M059J (cell line): Measurements from ENCODE around the gene WRAP73. TPM values are rescaled to one million over a fixed set of nuclear protein-coding genes. Genes with fewer than 3 reads are reported as not detected.

Source experiments
- DNase-seq: peaks from one replicate; pipeline ENCODE4 v3.0.0-alpha.2; 2012; ENCODE audit warnings: low read depth
- total RNA-seq: library from RNA; depleted of rRNA; stranded (reverse); fragments of >200 nt; shearing (Covaris generic); gene quantifications from 2 replicates; pipeline ENCODE4 v1.2.3, GENCODE V29; 2014

The WRAP73 gene
- total RNA-seq, 1 experiment from 2014 or later = 18.8 TPM

DNA sequence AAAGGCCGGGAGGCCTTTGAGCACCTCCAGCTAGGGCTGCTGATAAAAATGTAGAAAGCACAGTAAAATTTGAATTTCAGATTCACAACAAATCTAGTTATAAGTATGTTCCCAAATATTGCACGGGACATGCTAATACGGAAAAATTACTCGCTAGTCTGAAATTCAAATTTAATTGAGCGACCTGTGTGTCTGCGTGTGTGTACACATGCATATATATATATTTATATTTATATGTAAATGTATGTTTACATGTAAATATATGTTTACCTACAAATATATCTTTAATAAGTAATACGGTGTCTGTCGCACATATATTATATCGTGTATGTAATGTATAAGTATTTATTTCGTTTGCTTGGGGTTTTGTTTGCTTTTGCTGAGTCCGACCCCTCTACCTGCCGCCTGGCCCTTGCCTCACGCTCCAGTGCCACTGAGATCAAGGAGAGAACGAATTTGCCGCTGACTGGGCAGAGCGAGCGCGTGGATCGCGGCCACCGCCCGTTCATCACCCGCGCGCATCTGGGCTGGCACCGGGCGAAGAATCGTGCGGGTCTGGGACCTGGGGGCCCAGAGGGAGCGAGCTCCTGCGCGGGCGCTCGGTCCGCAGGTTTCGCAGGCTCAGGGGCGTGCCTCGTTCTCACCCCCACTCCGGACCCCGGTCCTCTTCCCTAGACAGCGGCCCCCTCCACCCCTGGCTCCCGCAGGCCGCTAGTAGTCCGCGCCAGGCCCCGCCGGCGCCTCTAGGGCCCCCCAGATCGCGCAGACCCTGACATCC, 534 bp upstream of the WRAP73 start:
- DNase-seq = no peak

DNA sequence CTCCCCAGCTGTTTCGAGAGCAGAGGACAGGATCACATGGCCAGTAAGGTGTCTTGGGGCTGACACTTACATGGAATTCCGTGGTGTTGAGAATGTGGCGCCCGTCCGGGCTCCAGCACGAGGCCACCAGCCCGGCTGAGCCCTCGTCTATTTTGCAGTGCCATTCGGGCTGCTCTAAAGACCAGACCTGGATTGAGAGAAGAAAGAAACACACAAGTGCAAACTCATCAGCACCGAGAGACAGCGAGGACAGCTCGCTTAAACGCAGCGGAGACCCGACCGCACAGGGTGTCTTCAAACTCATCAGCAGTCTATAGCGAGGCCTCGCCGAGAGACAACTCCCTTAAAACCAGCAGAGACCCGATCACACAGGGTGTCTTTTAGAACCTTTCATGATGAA, 3.3 kb downstream of the WRAP73 start:
- DNase-seq = no peak

DNA sequence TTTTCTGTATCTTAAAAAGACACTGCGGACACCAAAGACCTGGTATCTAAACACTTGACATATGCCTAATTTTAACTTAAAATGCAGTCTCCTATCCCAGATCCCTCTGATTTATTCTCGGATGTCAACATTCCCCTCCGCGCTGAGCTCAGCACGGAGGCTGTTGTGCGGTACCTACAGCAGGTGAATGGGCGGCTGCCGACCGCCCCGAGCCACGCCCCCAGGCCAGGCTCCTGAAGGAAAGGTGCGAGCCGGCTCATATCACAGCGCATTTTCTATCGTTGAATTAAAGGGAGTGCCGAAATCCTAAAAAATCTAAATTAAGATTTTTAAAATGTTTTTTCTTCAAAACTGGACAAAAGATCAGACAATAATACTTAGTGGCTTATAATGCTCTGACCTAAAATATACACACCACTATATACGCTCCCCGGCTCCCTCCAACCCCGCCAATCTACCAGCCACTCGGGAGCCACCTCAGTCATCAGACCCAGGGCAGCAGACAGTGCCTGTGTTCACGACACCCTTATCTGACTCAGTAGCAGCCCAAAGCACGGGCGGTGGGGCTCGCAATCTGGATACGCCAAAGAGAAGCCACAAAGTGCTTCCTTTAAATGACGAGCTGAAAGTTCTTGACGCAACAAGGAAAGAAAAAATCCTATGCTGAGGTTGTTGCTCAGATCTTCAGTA, 4.1 kb downstream of the WRAP73 start:
- DNase-seq = no peak

DNA sequence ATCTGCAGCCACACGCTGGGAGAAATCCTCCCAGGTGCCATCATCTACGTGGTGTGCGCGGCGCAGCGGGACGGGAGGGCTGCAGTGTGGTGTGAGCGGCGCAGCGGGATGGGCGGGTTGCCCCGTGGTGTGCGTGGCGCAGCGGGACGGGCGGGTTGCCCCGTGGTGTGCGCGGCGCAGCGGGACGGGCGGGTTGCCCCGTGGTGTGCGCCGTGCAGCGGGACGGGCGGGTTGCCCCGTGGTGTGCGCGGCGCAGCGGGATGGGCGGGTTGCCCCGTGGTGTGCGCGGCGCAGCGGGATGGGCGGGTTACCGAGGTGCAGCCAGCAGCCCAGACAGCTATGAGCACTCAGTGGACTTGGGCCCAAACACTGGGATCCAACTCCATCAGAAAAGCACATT, 4.7 kb downstream of the WRAP73 start:
- no peak for DNase-seq

DNA sequence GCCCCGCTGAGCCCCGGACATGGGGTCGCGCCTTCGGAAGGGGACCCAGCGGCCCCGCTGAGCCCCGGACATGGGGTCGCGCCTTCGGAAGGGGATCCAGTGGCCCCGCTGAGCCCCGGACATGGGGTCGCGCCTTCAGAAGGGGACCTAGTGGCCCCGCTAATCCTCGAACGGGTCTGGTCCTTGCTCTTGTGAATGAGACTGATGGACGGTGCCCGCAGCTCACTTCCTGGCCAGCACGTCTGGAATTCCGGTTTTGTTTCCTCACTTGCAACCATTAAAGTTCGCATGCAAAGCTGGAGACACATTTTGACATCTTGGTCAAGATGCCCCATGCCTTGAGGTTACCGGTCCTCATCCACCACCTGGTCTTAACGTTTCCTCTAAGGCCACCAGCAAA, 5.6 kb downstream of the WRAP73 start:
- no peak for DNase-seq

DNA sequence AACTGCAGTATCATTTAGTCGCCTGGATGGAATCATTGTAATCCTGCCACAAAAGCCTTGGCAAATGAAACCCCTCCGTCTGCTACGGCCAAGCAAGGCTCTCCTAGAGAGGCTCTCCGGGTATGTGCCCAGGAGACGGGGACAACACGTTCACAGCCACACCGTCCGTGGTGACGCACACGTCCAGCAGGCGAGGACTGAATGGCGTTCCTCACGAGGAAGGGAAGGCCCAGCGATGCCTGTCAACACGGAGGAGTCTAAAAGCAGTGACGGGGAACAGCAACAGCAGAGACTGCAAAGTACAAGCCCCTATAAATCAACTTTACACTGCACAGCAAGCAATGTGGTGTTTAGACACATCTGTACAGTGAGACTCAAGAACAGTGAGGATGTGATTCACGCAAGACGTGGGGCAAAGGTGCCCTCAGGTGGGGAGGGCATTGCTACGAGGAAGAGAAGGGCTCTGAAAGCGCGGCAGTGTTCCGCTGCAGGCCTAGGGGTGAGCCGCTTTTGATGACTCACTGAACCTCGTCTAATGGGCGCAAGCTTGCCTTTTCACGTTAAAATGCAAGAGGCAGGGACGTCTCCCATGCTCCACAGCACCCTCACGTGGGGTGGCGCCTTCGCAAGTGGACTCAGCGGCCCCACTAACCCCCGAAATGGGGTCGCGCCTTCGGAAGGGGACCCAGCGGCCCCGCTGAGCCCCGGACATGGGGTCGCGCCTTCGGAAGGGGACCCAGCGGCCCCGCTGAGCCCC, 6.8 kb downstream of the WRAP73 start:
- DNase-seq = no peak

DNA sequence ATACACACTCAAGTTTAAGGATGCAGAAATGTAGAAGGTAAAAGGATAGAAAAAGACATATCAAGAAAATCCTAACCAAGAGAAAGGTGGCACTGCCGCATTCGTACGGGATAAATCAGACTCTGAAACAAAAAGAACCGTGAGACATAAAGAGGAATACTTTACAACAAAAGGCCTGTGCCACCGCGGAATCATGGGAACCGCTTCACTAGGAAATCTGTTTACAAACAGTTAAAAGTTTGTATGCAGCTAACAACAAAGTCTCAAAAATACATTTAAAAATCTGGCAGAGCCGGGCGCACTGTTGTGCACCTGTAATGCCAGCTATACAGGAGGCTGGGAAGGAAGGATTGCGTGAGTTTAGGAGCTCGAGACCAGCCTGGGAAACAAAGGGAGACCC, 8.1 kb downstream of the WRAP73 start:
- no peak for DNase-seq

DNA sequence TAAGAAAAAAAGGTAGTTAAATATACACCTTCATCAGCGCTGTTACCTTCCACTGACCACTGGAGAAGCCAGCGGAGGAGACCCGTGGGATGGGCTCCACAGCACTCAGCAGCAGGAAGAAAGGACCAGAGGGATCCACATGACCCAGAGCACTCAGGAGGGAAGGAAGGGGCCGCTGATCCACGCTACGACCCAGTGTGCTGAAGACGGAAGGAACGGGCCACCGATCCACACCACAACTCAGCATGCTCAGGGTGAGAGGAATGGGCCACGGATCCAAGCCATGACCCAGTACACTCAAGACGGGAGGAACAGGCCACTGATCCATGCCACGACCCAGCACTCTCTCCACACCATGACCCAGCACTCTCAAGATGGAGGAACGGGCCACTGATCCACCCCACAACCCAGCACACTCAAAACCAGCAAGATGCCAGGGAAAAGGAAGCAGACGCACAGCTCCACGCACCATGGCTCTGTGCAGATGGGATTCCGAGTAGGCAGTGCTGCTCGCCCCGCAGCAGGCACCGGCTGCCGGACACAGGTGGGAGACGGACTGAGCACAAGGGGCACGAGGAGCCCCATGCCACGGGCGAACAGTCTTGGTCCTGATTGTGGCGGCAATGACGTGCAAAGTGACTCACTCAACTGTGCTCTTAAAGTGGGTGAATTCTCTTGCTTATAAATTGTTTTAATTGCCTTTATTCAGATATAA, 8.7 kb downstream of the WRAP73 start:
- no peak for DNase-seq

DNA sequence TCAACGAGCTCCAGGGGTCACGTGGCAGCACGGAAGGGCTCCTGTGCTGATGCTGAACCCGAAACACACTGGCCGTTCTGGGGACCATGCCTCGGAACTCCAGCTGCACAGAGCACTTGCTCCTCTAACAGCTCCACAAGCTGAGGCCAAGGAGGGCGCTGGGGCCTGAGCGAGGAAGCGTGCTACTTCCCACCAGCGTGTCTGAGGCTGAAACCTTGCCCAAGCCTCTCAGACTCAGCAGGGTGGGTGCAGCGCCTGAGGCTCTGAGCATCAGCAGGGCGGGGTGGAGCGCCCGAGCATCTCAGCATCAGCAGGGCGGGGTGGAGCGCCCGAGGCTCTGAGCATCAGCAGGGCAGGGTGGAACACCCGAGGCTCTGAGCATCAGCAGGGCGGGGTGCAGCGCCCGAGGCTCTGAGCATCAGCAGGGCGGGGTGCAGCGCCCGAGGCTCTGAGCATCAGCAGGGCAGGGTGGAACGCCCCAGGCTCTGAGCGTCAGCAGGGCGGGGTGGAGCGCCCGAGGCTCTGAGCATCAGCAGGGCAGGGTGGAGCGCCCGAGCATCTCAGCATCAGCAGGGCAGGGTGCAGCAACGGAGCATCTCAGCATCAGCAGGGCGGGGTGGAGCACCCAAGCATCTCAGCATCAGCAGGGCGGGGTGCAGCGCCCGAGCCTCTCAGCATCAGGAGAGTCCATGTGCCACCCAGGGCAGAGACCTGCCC, 9.6 kb downstream of the WRAP73 start:
- DNase-seq = no peak

DNA sequence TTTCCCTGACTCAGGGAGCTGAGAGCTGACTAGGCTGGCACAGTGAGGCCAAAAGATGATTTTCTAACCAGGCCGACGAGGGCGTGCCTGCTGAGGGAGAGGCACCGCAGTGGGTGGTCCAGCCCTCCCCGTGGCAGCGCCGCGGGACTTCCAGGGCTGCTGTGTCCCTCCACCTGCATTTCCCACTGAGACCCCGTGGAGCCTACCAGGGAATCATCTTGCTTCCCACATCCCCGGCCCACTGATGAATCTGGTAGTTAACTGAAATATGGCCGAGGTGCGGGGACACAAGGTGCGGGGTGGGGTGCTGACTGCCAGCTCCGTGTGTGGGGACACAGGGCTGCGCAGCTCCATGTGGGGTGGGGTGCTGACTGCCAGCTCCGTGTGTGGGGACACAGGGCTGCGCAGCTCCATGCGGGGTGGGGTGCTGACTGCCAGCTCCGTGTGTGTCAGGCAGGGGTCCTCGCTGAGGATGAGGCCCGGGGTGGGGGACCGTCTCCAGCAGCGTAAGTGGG, 10.4 kb downstream of the WRAP73 start:
- DNase-seq = no peak

DNA sequence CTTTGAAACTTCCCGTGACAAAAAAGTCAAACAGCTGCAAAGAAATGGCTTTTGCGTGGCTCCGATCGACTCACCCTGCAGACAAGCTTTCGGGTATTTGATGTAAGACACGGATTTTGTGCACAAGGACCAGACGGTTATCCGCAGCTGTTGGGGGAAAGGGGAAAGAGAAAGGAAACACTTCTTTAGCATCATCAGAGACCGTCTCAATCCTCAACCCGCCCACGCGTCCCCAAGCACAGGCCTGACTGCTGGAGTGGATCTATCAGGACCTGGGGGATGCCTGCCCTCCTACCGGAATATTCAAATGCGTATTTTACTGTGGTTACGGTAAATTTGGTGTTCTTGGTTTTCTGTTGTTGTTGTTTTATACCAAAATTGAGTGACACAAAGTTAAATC, 11.2 kb downstream of the WRAP73 start:
- DNase-seq = no peak

DNA sequence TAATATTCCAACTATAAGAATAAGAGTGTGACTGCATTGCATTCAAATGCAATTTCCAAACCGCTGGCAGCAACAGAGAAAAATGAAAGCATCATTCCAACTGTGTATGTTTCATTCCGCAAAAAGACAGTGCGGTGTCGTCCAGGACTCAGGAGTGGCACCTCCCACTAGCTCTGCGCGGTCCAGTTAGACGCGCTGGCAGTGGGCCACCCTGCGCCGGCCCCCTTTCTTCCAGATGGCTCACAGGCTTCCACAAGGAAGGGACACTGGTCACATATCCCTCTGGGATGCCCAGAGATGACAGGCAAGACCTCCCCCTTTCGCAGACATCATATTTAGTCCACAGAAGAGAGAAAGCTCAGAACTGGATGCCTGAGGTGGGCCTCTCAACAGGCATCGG, 11.9 kb downstream of the WRAP73 start:
- no peak for DNase-seq

DNA sequence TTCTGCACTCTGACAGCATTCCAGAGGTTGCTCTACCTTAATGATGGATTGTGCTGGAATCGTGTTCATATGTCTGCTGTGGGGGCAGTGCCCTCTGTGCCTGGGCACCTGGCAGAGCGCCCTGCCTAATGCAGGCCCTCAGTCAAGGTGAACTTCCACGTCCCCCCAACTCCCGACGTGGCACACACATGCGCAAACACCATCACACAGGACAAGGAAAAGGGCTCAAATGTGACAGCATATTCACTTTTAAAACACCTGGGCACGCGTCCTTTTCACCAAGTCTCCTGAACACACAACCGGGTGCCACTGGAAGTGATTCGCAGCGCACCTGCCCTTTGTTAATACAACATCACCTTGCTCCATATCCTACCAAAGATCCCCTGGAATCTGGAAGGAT, 13.4 kb downstream of the WRAP73 start:
- DNase-seq = no peak

DNA sequence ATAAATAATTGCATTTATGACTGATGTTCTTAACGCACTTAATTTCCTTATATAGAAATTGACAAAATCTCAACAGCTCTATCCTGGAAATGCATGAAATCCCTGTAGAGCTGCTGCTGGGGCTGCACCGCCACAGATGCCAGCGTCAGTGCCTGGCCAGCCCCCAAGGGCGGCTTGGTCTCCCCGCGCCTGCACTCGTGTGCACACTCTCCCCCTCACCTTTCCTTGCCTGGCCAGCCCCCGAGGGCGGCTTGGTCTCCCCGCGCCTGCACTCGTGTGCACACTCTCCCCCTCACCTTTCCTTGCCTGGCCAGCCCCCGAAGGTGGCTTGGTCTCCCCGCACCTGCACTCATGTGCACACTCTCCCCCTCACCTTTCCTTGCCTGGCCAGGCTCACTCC, 13.8 kb downstream of the WRAP73 start:
- DNase-seq = no peak

DNA sequence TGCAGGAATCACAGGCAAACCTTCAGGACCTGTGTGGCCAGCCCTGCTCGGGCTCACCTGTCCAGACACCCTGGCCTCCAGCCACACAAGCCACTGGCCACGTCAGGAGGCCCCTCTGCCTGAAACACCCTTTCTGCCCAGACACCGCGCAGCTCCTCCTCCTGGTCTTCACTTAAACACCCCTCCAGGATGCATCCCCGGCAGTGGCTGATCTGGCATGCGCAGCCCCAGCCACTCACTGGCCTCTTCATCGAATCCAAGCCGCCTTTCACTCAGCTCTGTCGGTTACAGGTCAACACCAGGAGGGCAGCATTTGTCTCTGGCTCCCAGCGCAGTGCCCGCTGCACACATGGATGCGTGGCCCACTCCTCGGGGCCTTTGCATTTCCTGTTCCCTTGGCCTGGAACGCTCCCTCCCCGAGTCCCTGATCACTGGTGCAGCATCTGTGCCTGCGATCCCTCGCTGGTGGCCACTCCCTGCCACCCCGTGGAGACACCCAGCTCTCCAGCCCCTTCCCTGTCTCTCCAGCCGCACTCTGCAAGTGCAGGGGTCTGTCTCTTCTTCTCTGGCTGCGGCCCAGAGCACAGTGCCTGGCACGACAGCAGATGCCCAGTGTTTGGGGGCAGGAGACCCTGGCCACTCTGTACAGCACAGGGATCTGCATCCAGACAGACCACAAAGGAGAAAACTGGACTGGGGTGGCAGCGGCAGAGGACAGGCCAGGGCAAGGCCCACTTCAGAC, 15.7 kb downstream of the WRAP73 start:
- DNase-seq = no peak

DNA sequence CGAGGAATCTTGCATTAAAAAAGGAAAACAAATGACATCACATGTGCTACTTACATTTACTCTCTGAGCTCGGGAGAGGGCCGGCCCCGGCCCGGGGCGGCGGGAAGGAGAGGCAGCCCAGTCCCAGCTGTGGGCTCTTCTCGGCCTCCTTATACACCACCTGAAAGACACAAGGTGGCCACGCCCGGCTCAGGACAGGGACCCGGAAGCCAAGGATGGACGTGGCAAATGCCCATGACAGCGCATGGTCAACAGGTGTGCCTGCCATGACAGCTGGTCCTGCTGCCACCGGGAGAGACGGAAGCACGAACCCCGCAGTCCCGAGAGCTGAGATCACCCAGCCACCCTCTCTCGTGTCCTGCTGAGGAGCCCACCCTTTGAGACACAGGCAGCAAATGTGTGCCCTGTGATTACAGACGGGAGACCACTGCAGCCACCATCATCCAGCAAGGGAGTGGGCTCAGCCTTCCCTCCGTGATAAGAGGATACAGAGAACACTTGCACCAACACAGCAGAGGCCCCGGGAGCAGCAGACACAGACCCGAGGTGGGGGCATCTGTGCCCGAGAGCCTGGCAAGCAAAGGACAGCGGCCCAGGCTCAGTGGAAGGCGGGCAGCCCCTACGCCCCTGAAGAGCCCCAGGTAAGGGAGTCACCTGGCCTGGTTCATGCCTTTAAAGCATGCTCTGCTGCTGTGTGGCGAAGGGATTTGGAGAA, 16.4 kb downstream of the WRAP73 start:
- DNase-seq = no peak

DNA sequence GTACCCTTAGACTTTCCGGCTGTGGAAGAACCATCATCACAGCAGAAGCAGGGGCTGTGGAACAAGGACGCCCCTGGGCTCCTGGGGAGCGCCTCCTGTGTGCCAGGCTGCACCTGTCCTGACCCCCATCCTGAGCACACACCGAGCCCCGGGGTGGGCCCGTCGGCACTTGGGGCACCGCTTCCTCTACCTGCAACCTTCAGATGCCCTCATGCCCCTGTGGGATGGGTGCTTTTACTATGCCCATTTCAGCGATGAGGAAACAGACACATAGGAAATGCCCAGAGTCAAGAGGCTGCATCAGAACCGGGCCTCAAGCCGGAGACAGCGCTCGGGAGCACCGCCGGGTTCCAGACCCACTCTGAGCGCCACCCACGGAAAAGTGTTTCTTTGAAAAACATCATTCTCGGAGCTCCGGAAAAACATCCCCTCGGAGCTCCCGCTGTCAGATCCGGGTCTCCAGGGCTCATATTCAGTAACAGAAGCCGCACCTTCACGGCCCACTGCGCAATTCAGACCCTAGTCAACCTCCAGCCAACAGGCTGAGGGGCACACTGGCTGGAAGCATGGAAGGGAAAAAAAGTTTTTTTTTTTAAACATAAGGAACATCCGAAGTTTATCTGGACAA, 17.1 kb downstream of the WRAP73 start:
- DNase-seq = no peak

DNA sequence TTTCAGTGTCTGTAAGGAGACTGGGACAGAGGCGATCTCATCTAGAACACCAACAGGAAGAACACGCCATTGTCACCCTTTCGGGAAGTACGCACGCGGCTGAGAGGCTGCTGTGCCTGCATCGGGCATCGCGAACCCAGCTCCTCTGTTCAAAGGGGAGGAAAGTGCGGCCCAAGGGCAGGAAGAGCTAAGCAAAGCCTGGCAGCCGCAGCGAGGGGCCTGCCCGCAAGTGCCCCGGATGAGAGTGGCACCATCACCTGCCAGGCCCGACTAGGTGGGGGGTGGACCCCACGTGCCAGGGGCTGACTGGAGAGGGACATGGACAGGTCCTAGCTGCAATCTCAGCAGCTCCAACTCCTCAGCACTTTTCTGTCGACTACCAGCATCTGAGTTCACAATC, 17.6 kb downstream of the WRAP73 start:
- DNase-seq = no peak
